Skeletal muscle tissue (tissue), 4 donors: ENCODE measurements around the gene CTIF. TPM values are rescaled to one million over a fixed set of nuclear protein-coding genes. Genes with fewer than 3 reads are reported as not detected.

Experiments used
- H3K27ac ChIP-seq: one replicate; pipeline ENCODE4 v1.7.0; 2013; ENCODE audit warnings: mild to moderate bottlenecking, low read depth, low read length, inconsistent platforms
- H3K27me3 ChIP-seq, 3 donors: one replicate each; pipeline ENCODE4 v1.7.0; 2013; ENCODE audit warnings: low read length in 3 of 3; ENCODE audit not compliant: control insufficient read depth in 3 of 3, insufficient read depth in 3 of 3
- H3K36me3 ChIP-seq, 3 donors: one replicate each; pipeline ENCODE4 v1.7.0; 2013; ENCODE audit warnings: low read length in 3 of 3; ENCODE audit not compliant: control insufficient read depth in 3 of 3, insufficient read depth in 3 of 3
- H3K4me1 ChIP-seq, 3 donors: one replicate each; pipeline ENCODE4 v1.7.0; 2013; ENCODE audit warnings: low read length in 3 of 3, mild to moderate bottlenecking in 3 of 3; ENCODE audit not compliant: control insufficient read depth in 3 of 3, insufficient read depth in 3 of 3
- H3K4me3 ChIP-seq, 3 donors: one replicate each; pipeline ENCODE4 v1.7.0; 2013; ENCODE audit warnings: low read length in 3 of 3
- H3K9ac ChIP-seq, 3 donors: one replicate each; pipeline ENCODE4 v1.7.0; 2013; ENCODE audit warnings: low read length in 3 of 3, mild to moderate bottlenecking in 3 of 3, moderate library complexity in 2 of 3, low read depth in 1 of 3
- H3K9me3 ChIP-seq, 3 donors: one replicate each; pipeline ENCODE4 v1.7.0; 2013; ENCODE audit warnings: low read length in 3 of 3; ENCODE audit not compliant: control insufficient read depth in 3 of 3
- total RNA-seq: library from RNA; depleted of rRNA; stranded (reverse); fragments of >200 nt; gene quantifications from one replicate; pipeline ENCODE4 v1.2.3, GENCODE V29; 2014
- donor health status: Osteomylitis.

CTIF gene
- total RNA-seq, 1 donor from 2014 or later = 16.7 TPM

GRCh38 chr18:48836231-48836805, 297.5 kb downstream of the CTIF start:
- peaks cover 21 to 47% (median 42%) of the 10 kb centered on the region in 3 donors for H3K4me1 ChIP-seq
- H3K27me3 ChIP-seq = no peaks in the 10 kb centered on the region
- no peak overlapping the region for H3K27ac ChIP-seq
- H3K4me3 ChIP-seq = no peak overlapping the region
- H3K9me3 ChIP-seq = no peaks in the 10 kb centered on the region
- H3K9ac ChIP-seq = no peak overlapping the region
- H3K36me3 ChIP-seq = no peaks in the 10 kb centered on the region

DNA sequence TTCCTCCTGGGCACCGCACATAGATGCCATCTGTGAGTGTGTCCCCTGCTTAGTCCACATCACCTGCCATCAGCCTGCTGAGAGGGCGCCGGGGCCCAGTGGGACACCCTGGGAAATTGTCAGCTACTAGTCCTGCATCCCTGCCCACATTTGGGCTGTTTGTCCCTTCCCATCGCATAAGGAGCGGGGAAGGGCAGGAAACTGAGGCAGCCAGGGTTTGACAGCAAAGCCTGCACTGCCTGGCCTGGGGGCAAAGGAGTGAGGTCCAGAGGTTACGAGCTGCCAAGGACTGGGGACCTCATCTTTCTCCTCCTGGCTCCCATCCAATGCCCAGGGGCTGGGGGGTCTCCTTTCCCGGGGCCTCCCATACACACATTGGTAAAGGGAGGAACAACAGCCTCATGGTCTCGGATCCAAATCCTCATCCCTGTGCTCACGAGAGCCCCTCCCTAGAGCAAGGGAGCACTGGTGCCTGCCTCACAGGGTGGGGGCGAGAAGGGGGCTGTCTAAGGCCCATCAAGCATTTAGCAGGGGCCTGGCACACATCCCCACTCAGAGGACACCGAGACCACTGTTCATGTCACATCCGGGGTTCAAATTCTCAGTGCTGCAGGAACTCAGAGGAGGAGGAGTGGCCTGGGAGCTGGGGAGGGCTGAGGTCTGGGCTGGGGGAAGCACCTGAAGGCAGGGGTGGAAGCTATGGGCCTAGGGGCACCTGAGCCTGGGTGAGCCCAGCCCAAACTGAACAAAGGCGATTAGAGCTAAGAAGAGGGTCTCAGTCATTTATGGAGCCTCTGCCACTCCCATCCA, 298.2 kb downstream of the CTIF start:
- Histone ChIP-seq H3K4me1 (peaks cover 21 to 53% (median 49%) of the 10 kb centered on the region in 3 donors), H3K4me3 (no peak overlapping the region)

GRCh38 chr18:48837676-48838075, 298.8 kb downstream of the CTIF start:
- Histone ChIP-seq H3K27ac (no peak overlapping the region), H3K4me1 (peaks cover 26 to 53% (median 49%) of the 10 kb centered on the region in 3 donors), H3K9me3 (no peaks in the 10 kb centered on the region), H3K4me3 (no peak overlapping the region), H3K9ac (no peak overlapping the region), H3K36me3 (no peaks in the 10 kb centered on the region), H3K27me3 (no peaks in the 10 kb centered on the region)

More for the DNA sequence above, 298.2 kb downstream of the CTIF start:
- H3K9me3 ChIP-seq = no peaks in the 10 kb centered on the region
- no peak overlapping the region for H3K27ac ChIP-seq
- no peaks in the 10 kb centered on the region for H3K36me3 ChIP-seq
- H3K27me3 ChIP-seq = no peaks in the 10 kb centered on the region
- no peak overlapping the region for H3K9ac ChIP-seq

GRCh38 chr18:48838166-48838775, 299.4 kb downstream of the CTIF start:
- H3K4me3 ChIP-seq = no peak overlapping the region
- no peaks in the 10 kb centered on the region for H3K27me3 ChIP-seq
- no peaks in the 10 kb centered on the region for H3K9me3 ChIP-seq
- peak overlapping the region in 1 of 3 donors; percentile 16 for H3K9ac ChIP-seq
- no peaks in the 10 kb centered on the region for H3K36me3 ChIP-seq
- no peak overlapping the region for H3K27ac ChIP-seq
- peaks cover 26 to 53% (median 46%) of the 10 kb centered on the region in 3 donors for H3K4me1 ChIP-seq

- Histone ChIP-seq H3K27ac (no peak overlapping the region), H3K9me3 (no peaks in the 10 kb centered on the region), H3K36me3 (no peaks in the 10 kb centered on the region), H3K27me3 (no peaks in the 10 kb centered on the region), H3K4me3 (peak overlapping the region in 1 of 3 donors; percentile 22), H3K4me1 (peaks cover 27 to 56% (median 43%) of the 10 kb centered on the region in 3 donors), H3K9ac (peak overlapping the region in 1 of 3 donors; percentile 16)
Measured at GRCh38 chr18:48838921-48839818, 300.3 kb downstream of the CTIF start.

DNA sequence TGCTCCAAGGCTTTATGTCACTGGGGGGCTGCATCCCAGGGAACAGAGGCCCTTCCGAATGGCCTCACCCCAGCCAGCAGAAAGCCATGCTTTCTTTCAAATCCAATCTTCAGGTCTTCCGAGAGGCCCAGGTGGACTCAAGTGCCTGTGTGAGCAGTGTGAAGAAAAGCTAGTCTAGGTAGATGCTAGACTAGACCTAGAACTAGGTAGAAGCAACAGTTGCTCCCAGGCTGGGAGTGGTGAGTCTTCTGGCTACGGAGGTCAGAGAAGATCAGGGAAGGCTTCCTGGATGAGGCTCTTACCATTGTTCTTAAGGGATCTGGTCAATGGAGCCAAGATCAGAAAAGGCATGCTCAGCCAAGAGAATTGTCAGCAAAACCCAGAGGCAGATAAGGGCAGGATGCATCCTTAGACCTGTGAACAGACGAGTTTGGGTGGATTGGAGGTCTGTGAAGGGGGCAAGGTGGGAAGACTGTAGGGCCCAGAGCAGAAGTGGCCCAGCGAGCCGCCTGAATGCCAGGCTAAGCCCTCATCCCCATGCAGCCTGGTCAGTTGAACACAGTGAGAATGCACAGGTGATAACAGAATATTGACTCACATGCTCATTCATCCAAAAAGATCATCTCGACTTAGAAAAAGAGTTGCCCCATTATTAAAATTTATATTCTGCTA, 301.1 kb downstream of the CTIF start:
- H3K9me3 ChIP-seq = no peaks in the 10 kb centered on the region
- no peak overlapping the region for H3K4me3 ChIP-seq
- peaks cover 24 to 53% (median 43%) of the 10 kb centered on the region in 3 donors for H3K4me1 ChIP-seq
- peak overlapping the region in 1 of 3 donors; percentile 9 for H3K9ac ChIP-seq
- no peak overlapping the region for H3K27ac ChIP-seq
- no peaks in the 10 kb centered on the region for H3K27me3 ChIP-seq
- H3K36me3 ChIP-seq = no peaks in the 10 kb centered on the region

DNA sequence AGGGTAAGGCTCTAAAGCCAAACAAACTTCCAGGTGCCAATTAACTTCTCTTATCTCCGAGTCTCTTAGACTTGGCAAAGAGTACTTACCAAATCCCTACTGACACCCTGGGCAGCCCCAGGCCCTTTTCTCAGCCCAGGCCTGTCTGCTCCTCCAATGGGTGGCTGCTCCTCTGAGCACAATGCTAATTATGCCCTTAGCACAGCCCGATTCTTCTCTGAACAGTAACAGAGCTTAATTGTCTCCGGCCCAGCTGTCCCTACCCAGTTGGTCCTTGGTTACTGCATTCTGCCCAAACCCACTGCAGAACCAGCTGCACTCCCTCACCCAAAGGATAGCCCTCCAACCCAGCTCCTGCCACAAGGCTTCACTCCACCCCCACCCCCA, 301.7 kb downstream of the CTIF start:
- H3K4me3 ChIP-seq = no peak overlapping the region
- no peaks in the 10 kb centered on the region for H3K9me3 ChIP-seq
- H3K4me1 ChIP-seq = peaks cover 21 to 48% (median 43%) of the 10 kb centered on the region in 3 donors
- H3K27me3 ChIP-seq = no peaks in the 10 kb centered on the region
- no peaks in the 10 kb centered on the region for H3K36me3 ChIP-seq
- H3K9ac ChIP-seq = no peak overlapping the region
- H3K27ac ChIP-seq = no peak overlapping the region

DNA sequence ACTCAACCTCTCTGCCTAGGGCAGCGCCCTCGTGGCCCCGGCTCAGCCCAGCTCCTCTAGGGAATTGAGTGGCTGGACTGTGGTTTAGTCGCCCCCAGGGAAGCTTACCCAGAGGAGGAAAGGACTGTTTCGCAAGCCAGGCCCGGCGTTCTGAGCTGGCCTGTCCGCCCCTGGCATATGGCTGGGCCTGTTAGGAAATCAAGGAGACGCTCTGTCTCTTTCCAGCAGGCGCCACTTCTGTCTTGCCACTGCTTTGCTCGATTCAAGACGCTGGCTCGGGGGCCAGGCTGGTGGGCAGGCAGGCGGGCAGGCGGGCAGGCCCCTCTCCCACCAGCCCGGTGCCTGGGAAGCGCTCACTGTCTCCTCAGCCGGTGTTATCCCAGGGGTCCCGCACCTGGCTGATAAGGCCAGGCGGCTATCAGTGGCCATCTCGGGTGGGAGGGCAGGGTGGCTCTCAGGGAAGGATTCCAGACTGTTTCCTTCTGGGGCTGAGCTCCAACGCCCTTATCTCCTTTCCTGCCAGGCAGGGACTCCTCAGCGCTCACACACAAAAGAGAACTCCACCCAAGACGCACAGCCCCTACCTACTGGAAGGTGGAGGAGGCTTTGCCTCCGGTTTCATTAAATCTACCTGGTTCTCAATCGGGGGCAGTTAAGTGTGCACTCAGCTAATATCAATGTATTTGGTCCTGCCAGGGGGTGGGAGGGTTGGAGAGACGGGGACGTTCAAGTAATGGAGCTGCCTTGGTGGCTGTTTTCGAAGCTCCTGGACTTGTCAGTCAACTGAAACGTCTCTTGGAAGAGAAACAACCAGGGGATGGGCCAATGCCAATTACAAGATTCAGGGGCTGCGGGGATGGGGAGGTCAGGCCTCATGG, 302.8 kb downstream of the CTIF start:
- H3K4me1 ChIP-seq = peaks cover 21 to 47% (median 43%) of the 10 kb centered on the region in 3 donors
- peak overlapping the region in 2 of 3 donors; percentile 14 to 25 for H3K9ac ChIP-seq
- no peak overlapping the region for H3K4me3 ChIP-seq
- no peaks in the 10 kb centered on the region for H3K9me3 ChIP-seq
- no peaks in the 10 kb centered on the region for H3K27me3 ChIP-seq
- H3K27ac ChIP-seq = peak overlapping the region; percentile 75
- peaks cover 0 to 3% (median 0%) of the 10 kb centered on the region in 3 donors for H3K36me3 ChIP-seq
